IPS-11a (cell line): ENCODE data around the gene CLDN16.

Source experiments
- H3K4me3 ChIP-seq: one replicate; pipeline ENCODE4 v1.5.1; 2013; ENCODE audit warnings: low read depth, low read length, control low read depth

The CLDN16 gene

GRCh38 chr3:190378240-190378891 is 9.6 kb upstream of the CLDN16 start:
- no peak overlapping the region for H3K4me3 ChIP-seq

DNA sequence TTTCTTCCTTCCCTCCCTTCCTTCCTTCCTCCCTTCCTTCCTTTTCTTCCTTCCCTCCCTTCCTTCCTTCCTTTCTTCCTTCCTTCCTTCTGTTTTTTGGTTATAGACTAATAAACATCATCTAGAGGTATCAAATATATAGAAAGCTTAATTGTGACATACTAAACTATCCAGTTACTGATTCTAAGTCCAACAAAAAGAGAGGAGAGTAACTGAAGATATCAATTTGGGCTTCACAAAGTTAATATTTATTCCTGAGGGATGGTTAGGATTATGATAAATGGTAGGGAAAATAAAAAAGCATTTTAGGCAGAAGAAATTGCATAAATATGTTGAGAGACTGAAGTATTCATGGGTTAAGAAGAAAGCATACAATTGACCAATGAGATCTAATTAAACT is 7.8 kb upstream of the CLDN16 start:
- H3K4me3 ChIP-seq = no peak overlapping the region

DNA sequence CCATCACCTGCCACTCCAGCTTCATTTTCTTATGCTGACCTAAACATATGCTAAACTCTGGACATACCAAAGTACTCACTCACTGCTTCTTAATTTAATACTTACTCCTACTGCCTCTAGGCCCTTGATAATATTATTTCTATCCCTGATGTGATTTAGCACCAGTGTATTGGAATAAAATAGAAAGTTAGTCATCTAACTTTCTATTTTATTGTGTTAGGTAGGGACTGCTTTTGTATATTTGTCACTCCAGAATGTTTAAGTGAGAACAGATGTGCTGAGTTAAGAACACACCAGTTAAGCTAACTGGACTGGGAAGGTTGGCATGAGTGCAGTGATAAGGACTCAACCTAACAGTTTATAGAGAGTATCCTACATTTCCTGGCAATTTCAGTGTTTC is 6.5 kb upstream of the CLDN16 start:
- no peak overlapping the region for H3K4me3 ChIP-seq

- no peak overlapping the region for H3K4me3 ChIP-seq
These were observed 5.9 kb upstream of the CLDN16 start for GRCh38 chr3:190382082-190382481.

DNA sequence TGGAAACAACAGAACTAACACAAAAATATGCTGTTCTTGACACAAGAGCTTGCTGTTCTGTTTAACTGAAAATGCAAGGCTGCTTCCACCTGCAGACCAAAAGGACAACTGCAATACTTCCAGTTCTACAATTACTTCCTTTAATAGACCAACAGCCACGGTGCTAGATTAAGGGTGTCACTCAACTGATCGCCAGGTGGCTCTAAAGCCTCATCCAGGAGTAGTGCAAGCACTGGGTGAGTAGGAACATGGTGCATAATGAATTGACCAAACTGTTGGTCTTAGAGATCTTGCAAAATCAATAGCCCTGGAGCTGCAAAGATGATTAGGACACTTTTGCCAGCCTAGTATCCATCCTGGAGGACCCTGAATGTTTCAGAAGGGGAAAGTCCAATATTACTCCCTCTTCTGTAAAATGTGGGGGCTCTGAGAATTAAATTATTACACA is 3.6 kb upstream of the CLDN16 start:
- no peak overlapping the region for H3K4me3 ChIP-seq

- no peak overlapping the region for H3K4me3 ChIP-seq
These were observed 2.0 kb upstream of the CLDN16 start for GRCh38 chr3:190385731-190386688.

GRCh38 chr3:190388703-190389102 is 740 bp downstream of the CLDN16 start:
- H3K4me3 ChIP-seq = no peak overlapping the region

DNA sequence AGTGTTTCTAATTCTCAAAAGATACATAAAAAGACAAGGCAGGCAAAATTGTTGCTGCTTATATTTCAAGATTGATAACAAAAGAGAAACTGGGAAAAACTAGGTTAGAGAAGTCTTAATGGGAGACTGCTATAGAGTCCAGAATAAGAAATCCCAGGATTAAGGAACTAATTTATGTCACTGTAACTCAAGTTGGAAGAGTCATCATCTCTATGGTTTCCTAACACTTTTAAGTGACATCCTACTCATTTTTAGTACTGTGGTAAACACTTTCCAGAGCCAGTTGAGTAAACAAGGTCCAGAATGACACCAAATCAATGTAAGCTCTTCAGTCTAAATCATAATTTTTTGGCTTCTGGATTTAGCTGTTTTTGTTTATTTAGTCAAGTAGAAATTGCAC is 8.0 kb downstream of the CLDN16 start:
- H3K4me3 ChIP-seq = no peak overlapping the region

DNA sequence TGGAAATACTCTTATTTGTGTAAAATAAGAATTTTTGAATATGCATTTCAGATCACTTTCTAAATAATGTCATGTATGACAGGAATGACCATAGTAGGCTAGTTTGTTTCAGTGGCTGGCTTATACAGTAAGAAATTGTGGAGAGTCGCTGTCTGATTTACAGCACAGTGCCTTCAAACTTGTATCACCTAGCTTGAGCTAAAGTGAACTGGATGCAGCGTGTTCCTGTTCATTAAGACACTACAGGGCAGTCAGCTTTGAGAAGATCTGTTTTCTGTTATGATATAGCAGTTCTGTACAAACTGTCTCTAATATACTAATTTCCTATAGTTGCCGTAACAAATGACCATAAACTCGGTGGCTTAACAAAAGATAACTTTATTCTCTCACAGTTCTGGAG is 9.9 kb downstream of the CLDN16 start:
- no peak overlapping the region for H3K4me3 ChIP-seq

DNA sequence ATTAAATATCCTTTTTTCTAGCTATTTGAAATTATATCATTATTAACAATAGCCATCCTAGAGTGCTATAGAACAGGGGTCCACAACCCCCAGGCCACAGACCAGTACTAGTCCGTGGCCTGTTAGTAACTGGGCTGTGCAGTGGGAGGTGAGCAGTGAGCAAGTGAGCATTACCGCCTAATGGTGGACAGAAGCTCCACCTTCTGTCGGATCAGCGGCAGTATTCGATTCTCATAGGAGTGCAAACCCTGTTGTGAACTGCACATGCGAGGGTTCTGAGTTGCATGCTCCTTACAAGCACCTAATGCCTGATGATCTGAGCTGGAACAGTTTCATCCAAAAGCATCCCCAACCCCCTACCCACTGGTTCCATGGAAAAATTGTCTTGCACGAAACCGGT is 11.7 kb downstream of the CLDN16 start:
- no peak overlapping the region for H3K4me3 ChIP-seq

GRCh38 chr3:190401963-190402362 is 14.0 kb downstream of the CLDN16 start:
- H3K4me3 ChIP-seq = no peak overlapping the region

- no peak overlapping the region for H3K4me3 ChIP-seq
These were observed 16.8 kb downstream of the CLDN16 start for GRCh38 chr3:190404715-190405114.

GRCh38 chr3:190414297-190414696 is 26.3 kb downstream of the CLDN16 start:
- H3K4me3 ChIP-seq = no peak overlapping the region

DNA sequence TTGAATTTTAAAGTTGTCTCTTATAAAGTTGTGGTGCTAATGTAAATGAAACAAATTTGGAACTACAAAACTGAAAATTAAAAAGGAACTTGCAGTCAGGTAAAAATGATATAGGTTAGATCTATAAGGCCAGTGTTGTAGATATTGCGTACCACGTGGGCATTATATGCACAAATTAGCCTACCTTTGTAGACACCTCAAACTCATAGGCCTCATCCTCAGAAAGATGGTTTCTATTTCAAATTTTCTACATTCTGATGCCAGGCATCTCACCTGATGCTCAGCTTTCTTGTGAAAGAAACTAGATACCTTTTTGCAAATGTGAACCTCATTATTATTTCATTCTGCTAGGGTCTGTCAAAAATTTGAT is 36.1 kb downstream of the CLDN16 start:
- H3K4me3 ChIP-seq = no peak overlapping the region

DNA sequence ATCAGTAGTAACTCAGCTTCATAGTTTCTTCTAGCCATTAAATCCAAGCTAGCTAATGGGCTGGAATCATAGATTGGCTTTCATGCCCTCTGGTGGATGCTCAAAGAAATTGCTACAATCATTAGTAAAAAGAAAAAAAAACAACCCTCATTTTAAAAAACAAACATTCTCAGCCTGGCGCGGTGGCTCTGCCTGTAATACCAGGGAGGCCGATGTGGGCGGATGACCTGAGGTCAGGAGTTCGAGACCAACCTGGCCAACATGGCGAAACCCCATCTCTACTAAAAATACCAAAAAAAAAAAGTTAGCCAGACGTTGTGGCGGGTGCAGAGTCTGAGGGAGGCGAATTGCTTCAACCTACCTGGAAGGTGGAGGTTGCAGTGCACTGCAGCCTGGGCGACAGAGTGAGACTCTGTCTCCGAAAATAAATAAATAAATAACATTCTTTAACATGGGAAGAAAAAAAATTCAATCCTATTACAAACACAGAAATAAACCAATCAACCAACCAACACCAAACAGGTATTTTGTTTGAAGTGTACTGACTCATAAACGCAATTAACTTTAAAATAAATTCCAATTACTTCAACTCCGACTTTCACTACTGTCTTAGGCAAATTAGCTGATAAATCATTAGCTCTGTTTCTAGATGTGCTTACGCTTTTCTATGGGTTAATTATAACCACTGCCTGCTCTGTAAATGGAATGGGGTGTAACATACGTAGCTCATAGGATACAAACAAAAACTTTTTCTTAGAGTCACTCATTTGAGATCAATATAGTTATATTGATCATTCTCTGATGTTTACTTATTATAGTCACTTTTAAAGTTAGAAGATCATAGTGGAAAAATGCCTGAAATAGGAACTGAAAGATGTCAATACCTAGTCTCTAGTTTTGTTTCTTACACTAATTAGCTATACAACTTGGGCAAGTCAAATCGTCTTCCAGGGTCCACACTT is 36.8 kb downstream of the CLDN16 start:
- no peak overlapping the region for H3K4me3 ChIP-seq

DNA sequence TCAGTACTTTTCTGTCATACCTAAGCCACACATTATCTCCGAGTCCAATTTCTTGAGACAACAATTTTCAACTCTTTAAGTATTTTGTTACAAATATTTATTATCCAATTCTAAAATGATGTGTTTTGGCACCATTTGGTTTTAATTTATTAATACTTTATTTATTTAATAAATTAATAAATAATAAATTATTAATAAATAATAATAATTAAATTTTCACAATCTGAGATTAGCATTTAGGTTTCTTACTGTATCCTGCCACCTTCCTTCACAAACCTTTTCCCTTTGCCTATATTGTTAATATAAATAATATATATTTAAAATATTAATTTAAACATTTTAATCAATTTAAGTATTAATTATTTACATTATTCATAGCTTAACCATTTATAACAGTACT is 37.9 kb downstream of the CLDN16 start:
- H3K4me3 ChIP-seq = no peak overlapping the region

GRCh38 chr3:190426806-190427507 is 39.0 kb downstream of the CLDN16 start:
- no peak overlapping the region for H3K4me3 ChIP-seq

- no peak overlapping the region for H3K4me3 ChIP-seq
These were observed 41.7 kb downstream of the CLDN16 start for GRCh38 chr3:190429681-190430080.

- no peak overlapping the region for H3K4me3 ChIP-seq
These were observed 42.9 kb downstream of the CLDN16 start for GRCh38 chr3:190430906-190431305.

- H3K4me3 ChIP-seq = no peak overlapping the region
These were observed 44.3 kb downstream of the CLDN16 start for GRCh38 chr3:190432216-190432615.

DNA sequence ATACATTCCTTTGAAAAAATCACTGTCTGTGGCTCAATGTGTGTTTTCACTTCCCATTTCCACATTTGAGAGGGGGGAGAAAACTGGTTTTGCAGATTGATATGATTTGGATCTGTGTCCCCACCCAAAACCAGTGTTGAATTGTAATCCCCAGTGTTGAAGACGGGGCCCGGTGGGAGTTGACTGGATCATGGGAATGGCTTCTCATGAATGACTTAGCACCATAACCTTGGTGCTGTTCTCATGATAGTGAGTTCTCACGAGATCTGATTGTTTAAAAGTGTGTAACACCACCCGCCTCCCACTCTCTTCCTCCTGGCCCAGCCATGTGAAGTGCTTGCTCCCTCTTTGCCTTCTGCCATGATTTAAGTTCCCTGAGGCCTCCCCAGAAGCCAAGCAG is 45.7 kb downstream of the CLDN16 start:
- H3K4me3 ChIP-seq = no peak overlapping the region
